NCI-H82 treated with DMSO at 0.1 percent for 48 hours (cell line): ENCODE measurements around the gene ITGAL.
A peak's percentile ranks its signal among the peaks of the same experiment; 100 is the strongest.
"Not testable (repeated sequence)": the region's sequence is repeated elsewhere in the genome, so short reads cannot be mapped to it uniquely, and the experiment has no call there.

Experiments
- DNase-seq: peaks from one replicate; lab custom pipeline; 2025; ENCODE audit not compliant: unreplicated experiment; lab: John Stamatoyannopoulos, UW

Gene ITGAL

GRCh38 chr16:30491744-30492308 lies 19.3 kb downstream of the ITGAL start:
- DNase-seq = no peak

- no peak for DNase-seq
Measured at GRCh38 chr16:30493941-30494488, 21.5 kb downstream of the ITGAL start.

DNA sequence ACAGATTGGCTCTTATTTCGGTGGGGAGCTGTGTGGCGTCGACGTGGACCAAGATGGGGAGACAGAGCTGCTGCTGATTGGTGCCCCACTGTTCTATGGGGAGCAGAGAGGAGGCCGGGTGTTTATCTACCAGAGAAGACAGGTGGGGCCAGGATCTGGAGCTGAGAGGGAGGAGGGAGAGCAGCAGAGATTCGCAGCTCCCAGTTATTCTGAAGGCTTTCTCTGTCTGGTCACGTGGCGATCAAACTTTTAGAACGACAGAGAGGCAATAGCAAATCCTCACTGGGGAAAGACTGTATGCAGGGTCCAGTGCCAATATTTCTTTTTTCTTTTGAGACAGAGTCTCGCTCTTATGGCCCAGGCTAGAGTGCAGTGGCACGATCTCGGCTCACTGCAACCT lies 22.2 kb downstream of the ITGAL start:
- DNase-seq = no peak

DNA sequence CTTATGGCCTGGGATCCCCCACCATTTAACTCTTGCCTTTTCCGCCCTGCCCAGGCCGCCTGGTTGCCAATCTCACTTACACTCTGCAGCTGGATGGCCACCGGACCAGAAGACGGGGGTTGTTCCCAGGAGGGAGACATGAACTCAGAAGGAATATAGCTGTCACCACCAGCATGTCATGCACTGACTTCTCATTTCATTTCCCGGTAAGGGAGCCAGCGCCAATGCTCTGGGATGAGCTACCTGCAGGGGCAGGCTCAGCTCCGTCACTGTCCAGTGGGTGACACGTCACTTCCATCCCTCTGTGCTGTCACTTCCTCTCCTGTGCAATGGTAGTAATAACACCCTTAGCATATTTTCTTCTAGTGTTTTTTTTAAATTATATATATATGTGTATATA lies 26.7 kb downstream of the ITGAL start:
- no peak for DNase-seq

GRCh38 chr16:30503403-30504296 lies 31.1 kb downstream of the ITGAL start:
- no peak for DNase-seq

GRCh38 chr16:30509081-30509765 lies 36.7 kb downstream of the ITGAL start:
- DNase-seq = no peak

DNA sequence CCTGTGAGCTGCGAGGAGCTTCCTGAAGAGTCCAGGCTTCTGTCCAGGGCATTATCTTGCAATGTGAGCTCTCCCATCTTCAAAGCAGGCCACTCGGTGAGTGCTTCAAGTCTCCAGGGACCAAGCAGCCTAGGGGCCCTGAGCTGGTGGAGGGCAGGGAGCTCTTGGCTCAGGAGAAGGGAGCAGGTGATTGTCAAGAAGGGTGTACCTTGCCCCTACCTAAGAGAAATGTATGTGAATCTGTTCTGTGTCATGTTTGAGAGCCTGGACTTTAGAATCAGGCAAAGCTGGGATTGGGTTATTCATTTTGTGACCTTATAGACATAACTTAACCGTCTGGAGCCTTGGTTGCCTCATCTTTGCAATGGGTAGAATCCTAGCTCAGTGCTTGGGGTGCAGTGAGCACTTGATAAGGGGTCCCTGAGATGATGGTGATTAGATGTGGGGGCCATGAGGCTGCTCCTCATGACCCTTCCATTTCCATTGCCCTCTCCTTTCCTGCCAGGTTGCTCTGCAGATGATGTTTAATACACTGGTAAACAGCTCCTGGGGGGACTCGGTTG lies 37.9 kb downstream of the ITGAL start:
- DNase-seq = no peak

DNA sequence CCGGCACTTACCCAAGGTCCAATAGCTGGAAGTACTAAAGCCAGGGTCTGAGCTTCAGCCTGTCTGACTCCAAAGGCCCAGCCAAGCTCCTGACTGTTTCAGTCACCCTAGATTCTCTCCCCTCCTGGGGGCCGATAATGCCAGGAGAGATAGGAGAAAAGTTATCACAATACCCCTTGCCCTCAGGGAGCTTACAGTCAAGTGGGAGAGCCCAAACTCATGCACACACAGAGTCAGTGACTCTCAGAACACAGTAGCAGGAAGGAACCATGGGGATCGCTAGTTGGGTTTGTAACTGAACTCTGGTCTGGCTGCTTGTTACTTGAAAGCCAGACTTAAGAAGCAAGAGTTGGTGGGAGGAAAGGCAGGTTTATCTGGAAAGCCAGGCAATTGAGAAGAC lies 39.0 kb downstream of the ITGAL start:
- no peak for DNase-seq

DNA sequence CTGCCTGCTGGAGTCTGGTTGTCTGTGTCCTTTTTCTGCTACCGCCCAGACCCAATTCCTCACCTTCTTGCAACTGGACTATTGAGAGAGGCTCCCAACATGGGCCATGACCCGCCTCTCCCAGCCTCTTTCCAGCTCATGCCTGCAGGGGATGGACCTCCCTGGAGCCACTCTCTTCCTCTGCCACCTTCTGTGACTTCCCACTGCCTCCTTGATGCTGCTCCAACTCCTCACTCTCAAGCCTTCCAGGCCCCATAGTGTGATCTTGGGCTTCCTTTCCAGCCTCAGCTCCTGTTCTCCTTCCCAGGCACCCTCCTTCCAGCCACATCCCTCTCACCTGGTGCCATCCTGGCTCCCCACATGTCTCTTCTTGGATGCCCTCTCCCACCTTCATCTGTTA lies 42.7 kb downstream of the ITGAL start:
- no peak for DNase-seq

DNA sequence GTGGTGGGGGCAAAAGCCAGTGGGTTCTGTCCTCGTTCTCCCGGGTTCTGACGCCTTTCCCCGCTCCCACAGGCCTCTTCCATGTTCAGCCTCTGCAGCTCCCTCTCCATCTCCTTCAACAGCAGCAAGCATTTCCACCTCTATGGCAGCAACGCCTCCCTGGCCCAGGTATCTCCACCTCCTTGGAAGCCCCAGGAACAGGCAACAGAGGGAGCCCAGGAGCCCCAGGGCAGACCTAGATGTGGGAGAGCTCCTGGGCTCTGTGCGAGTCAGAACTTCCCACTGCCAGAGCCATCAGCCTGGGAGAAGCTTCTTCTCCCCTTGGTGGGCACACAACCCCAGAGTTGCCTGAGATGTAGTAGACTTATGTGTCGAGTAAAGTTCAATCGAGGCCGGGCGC lies 46.0 kb downstream of the ITGAL start:
- DNase-seq = no peak

DNA sequence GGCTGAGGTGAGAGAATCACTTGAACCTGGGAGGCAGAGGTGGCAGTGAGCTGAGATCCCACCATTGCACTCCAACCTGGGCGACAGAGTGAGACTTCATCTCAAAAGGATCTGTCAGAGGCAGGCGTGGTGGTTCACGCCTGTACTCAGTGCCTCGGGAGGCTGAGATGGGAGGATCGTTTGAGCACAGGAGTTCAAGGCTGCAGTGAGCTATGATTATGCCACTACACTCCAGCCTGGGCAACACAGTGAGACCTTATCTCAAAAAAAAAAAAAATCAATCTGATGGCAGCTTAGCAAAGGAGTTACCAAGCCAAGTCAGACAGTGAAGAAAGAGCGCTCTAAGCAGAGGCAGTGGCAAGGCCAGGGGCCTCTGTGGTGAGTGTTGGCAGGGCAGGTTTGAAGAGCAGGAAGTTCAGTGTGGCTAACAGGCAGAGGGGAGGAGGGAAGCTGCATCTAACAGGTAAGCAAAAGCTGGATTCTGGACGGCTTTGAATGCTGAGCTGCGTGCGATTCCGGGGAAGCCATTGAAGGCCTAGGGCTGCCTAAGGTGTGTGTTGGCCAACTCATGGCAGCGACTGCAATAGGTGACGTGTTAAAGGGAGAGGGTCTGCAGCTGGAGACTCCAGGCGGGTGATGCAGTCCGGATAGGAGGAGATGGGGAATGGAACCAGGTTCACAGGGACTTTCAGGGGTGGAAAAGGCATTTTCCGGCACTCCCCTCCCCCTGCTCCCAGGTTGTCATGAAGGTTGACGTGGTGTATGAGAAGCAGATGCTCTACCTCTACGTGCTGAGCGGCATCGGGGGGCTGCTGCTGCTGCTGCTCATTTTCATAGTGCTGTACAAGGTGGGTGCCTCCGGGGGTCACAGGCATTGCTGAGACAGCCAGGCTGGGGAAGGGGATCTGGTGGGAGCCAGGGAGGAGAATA lies 46.8 kb downstream of the ITGAL start:
- no peak for DNase-seq

GRCh38 chr16:30521476-30521872 lies 48.9 kb downstream of the ITGAL start:
- DNase-seq = no peak

DNA sequence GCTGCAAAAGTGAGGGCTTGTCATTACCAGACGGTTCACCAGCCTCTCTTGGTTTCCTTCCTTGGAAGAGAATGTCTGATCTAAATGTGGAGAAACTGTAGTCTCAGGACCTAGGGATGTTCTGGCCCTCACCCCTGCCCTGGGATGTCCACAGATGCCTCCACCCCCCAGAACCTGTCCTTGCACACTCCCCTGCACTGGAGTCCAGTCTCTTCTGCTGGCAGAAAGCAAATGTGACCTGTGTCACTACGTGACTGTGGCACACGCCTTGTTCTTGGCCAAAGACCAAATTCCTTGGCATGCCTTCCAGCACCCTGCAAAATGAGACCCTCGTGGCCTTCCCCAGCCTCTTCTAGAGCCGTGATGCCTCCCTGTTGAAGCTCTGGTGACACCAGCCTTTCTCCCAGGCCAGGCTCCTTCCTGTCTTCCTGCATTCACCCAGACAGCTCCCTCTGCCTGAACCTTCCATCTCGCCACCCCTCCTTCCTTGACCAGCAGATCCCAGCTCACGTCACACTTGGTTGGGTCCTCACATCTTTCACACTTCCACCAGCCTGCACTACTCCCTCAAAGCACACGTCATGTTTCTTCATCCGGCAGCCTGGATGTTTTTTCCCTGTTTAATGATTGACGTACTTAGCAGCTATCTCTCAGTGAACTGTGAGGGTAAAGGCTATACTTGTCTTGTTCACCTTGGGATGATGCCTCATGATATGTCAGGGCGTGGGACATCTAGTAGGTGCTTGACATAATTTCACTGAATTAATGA lies 49.5 kb downstream of the ITGAL start:
- DNase-seq = no peak

DNA sequence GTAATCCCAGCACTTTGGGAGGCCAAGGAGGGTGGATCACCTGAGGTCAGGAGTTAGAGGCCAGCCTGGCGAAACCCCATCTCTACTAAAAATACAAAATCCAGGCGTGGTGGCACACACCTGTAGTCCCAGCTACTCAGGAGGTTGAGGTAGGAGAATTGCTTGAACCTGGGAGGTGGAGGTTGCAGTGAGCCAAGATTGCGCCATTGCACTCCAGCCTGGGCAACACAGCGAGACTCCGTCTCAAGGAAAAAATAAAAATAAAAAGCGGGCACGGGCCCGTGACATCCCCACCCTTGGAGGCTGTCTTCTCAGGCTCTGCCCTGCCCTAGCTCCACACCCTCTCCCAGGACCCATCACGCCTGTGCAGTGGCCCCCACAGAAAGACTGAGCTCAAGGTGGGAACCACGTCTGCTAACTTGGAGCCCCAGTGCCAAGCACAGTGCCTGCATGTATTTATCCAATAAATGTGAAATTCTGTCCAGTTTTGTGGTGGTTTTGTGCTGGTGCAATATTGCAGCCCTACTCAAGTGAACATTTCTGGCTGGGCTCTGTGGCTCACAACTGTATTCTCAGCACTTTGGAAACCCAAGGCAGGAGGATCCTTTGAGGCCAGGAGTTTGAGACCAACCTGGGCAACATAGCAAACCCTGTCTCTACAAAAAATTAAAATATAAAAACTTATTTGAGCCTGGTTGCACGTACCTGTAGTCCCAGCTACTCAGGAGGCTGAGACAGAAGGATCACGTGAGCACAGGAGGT lies 50.3 kb downstream of the ITGAL start:
- DNase-seq = not testable (repeated sequence)

- peak; percentile 5 for DNase-seq
Measured at GRCh38 chr16:30523768-30524574, 51.4 kb downstream of the ITGAL start.

GRCh38 chr16:30524575-30525568 lies 52.3 kb downstream of the ITGAL start:
- DNase-seq = no peak

DNA sequence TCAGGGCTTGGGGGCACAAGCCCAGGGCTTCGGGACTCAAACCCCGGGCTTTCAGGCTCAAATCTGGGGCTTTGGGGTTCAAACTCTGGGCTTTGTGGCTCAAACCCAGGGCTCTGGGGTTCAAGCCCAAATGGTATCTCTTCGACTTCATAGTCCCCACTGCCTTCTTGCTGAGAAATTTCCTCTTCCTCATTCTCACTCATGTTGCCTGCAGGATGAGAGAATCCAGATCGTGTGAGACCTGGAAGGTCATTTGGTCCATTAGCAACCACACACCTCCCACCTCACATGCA lies 53.2 kb downstream of the ITGAL start:
- no peak for DNase-seq
